Neuron (in vitro differentiated cells): ENCODE measurements around the gene MRPS18B.

Experiments used
- H2AFZ ChIP-seq: one replicate; pipeline ENCODE4 v1.6.1; 2013; ENCODE audit warnings: low read depth, mild to moderate bottlenecking, inconsistent platforms, low read length, moderate library complexity
- H3K27me3 ChIP-seq: one replicate; pipeline ENCODE4 v1.6.1; 2013; ENCODE audit warnings: low read length; ENCODE audit not compliant: insufficient read depth
- H3K36me3 ChIP-seq: one replicate; pipeline ENCODE4 v1.6.1; 2013; ENCODE audit warnings: low read length; ENCODE audit not compliant: insufficient read depth
- H3K4me1 ChIP-seq: one replicate; pipeline ENCODE4 v1.6.1; 2013; ENCODE audit warnings: low read length; ENCODE audit not compliant: insufficient read depth
- H3K4me3 ChIP-seq: 2 replicates; pipeline ENCODE4 v1.5.1; 2013; ENCODE audit warnings: mild to moderate bottlenecking, low read length, moderate library complexity
- H3K9me3 ChIP-seq: one replicate; pipeline ENCODE4 v1.6.1; 2013; ENCODE audit warnings: low read length

The MRPS18B gene

GRCh38 chr6:30617565-30618269, at the start of gene MRPS18B:
Gene MRPS18B, plus strand, starts transcription at chr6:30617840. Its CDS starts 26 bp downstream, at chr6:30617866.
- no peaks in the 10 kb centered on the region for H3K9me3 ChIP-seq
- peaks cover 39% of the 10 kb centered on the region for H3K36me3 ChIP-seq
- H3K27me3 ChIP-seq = no peaks in the 10 kb centered on the region
- no peak within 1 kb of the TSS for H2AFZ ChIP-seq
- peak within 1 kb of the TSS; percentile 90 for H3K4me3 ChIP-seq
- peaks cover 27% of the 10 kb centered on the region for H3K4me1 ChIP-seq

GRCh38 chr6:30568245-30568644, 49.4 kb upstream of the MRPS18B start:
- Histone ChIP-seq H3K27me3 (no peaks in the 10 kb centered on the region), H3K36me3 (peaks cover 12% of the 10 kb centered on the region), H3K9me3 (no peaks in the 10 kb centered on the region), H3K4me3 (no peak overlapping the region), H3K4me1 (peaks cover 22% of the 10 kb centered on the region), H2AFZ (no peak overlapping the region)

DNA sequence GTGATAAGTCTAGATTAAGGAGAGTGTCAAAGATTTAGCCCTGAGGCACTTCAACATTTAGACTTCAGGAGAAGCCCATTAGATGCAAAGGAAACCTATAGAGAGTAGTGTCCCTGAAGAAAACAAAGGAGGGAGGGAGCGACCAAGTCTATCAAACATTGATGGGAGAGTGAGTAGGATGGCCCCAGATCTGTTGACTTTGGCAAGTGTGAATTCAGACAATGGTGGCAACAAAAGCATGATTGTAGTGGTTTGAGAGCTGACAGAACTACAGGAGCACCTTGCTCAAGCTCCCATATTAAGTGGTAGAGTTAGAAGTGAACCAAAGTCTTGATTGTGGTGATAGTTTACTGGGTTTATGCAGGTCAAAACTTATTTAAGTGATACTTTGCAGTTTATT, 47.4 kb upstream of the MRPS18B start:
- Histone ChIP-seq H3K9me3 (no peaks in the 10 kb centered on the region), H3K4me3 (peak overlapping the region; percentile 87), H3K4me1 (peaks cover 22% of the 10 kb centered on the region), H2AFZ (peak overlapping the region; percentile 92), H3K36me3 (peaks cover 4% of the 10 kb centered on the region), H3K27me3 (no peaks in the 10 kb centered on the region)

DNA sequence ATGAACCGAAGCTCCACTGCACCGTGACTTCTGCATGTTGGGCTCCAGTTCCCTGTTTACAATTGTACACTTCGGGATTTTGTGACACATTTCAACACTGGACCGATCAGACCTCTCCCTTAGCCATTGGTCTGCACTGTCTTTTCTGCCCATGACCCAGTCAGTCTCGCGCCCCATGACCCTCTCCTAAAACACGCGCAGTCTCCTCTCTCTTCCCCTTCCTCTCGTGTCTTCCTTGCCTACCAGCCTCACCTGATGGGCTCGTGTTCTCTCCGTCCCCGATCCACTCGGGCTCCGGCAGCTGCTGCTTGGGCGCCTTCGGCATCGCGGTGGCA, 46.9 kb upstream of the MRPS18B start:
- no peaks in the 10 kb centered on the region for H3K27me3 ChIP-seq
- H3K9me3 ChIP-seq = no peaks in the 10 kb centered on the region
- H3K4me1 ChIP-seq = peaks cover 22% of the 10 kb centered on the region
- peaks cover 4% of the 10 kb centered on the region for H3K36me3 ChIP-seq
- peak overlapping the region; percentile 92 for H2AFZ ChIP-seq
- H3K4me3 ChIP-seq = peak overlapping the region; percentile 87

GRCh38 chr6:30571075-30571761, 46.4 kb upstream of the MRPS18B start, which contains the start of gene ABCF1:
Gene ABCF1, plus strand, starts transcription at chr6:30571442. Its CDS starts 46 bp downstream, at chr6:30571488.
- H3K9me3 ChIP-seq = no peaks in the 10 kb centered on the region
- H3K4me3 ChIP-seq = peak within 1 kb of the TSS; percentile 87
- peak within 1 kb of the TSS; percentile 92 for H2AFZ ChIP-seq
- H3K4me1 ChIP-seq = peaks cover 22% of the 10 kb centered on the region
- H3K36me3 ChIP-seq = peaks cover 4% of the 10 kb centered on the region
- H3K27me3 ChIP-seq = no peaks in the 10 kb centered on the region

GRCh38 chr6:30571762-30572082, 45.9 kb upstream of the MRPS18B start:
- Histone ChIP-seq H3K4me3 (peak overlapping the region; percentile 87), H3K36me3 (peaks cover 7% of the 10 kb centered on the region), H3K9me3 (no peaks in the 10 kb centered on the region), H2AFZ (peak overlapping the region; percentile 92), H3K4me1 (peaks cover 22% of the 10 kb centered on the region), H3K27me3 (no peaks in the 10 kb centered on the region)

DNA sequence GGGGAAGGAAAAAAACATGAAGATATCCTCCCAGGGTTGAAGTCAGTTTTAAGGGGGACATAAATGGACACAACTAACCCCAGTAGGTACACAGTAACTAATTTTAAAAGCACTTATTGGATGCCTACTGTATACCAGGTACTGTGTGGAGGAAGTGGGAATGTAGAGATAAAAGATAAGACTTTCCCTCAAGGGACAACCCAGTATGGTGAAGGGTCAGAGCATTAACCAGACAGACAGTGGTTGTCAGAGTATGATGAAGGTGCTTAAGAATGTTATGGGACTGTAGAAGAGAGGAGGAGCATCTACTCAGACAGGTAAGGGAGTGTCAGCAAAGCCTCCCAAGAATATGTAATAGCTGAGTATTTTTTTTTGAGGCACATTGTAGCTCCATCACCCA, 45.5 kb upstream of the MRPS18B start:
- peaks cover 22% of the 10 kb centered on the region for H3K4me1 ChIP-seq
- H2AFZ ChIP-seq = no peak overlapping the region
- H3K9me3 ChIP-seq = no peaks in the 10 kb centered on the region

GRCh38 chr6:30573113-30573512, 44.5 kb upstream of the MRPS18B start:
- no peaks in the 10 kb centered on the region for H3K9me3 ChIP-seq
- peaks cover 21% of the 10 kb centered on the region for H3K36me3 ChIP-seq
- no peaks in the 10 kb centered on the region for H3K27me3 ChIP-seq
- no peak overlapping the region for H3K4me3 ChIP-seq
- H3K4me1 ChIP-seq = peaks cover 22% of the 10 kb centered on the region
- no peak overlapping the region for H2AFZ ChIP-seq

More for the DNA sequence above, 45.5 kb upstream of the MRPS18B start:
- H3K4me3 ChIP-seq = peak overlapping the region; percentile 87
- peaks cover 12% of the 10 kb centered on the region for H3K36me3 ChIP-seq
- H3K27me3 ChIP-seq = no peaks in the 10 kb centered on the region

DNA sequence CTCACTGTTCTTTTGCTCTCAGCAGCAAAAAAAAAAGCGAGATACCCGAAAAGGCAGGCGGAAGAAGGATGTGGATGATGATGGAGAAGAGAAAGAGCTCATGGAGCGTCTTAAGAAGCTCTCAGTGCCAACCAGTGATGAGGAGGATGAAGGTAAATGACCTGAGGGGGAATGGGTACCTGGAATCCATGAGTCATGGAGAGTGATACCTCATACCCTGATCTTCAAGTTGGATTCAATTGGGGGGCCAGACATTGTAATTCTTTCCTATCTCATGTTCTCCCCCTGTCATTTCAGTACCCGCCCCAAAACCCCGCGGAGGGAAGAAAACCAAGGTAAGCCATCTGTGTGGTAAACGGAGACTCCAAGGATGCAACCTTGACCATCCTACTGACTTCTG, 39.6 kb upstream of the MRPS18B start:
- H3K36me3 ChIP-seq = peaks cover 58% of the 10 kb centered on the region
- H3K9me3 ChIP-seq = no peaks in the 10 kb centered on the region
- H3K27me3 ChIP-seq = no peaks in the 10 kb centered on the region
- H2AFZ ChIP-seq = no peak overlapping the region
- H3K4me1 ChIP-seq = peaks cover under 1% of the 10 kb centered on the region
- no peak overlapping the region for H3K4me3 ChIP-seq

GRCh38 chr6:30583921-30584320, 33.7 kb upstream of the MRPS18B start:
- no peaks in the 10 kb centered on the region for H3K9me3 ChIP-seq
- H3K36me3 ChIP-seq = peaks cover 86% of the 10 kb centered on the region
- H3K27me3 ChIP-seq = no peaks in the 10 kb centered on the region
- H3K4me3 ChIP-seq = no peak overlapping the region
- H3K4me1 ChIP-seq = no peaks in the 10 kb centered on the region
- H2AFZ ChIP-seq = no peak overlapping the region

DNA sequence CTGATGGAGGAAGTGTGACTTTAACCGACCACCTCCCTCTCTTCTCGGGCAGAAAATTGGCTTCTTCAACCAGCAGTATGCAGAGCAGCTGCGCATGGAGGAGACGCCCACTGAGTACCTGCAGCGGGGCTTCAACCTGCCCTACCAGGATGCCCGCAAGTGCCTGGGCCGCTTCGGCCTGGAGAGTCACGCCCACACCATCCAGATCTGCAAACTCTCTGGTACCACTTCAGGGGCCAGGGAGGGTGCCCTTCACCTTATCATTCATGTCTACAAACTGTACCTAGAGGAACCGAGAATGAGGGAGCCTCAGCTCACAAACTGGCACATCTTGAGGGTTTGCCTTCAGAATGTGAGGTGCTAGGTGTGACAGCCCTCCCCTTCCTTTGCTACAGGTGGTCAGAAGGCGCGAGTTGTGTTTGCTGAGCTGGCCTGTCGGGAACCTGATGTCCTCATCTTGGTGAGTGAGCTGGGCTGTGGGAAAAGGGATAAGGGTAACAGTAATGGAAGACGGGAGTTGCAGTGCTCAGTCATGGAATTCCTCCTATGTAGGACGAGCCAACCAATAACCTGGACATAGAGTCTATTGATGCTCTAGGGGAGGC, 27.8 kb upstream of the MRPS18B start:
- H3K36me3 ChIP-seq = peaks cover 87% of the 10 kb centered on the region

GRCh38 chr6:30590509-30590908, 27.1 kb upstream of the MRPS18B start:
- Histone ChIP-seq H3K36me3 (peaks cover 84% of the 10 kb centered on the region), H3K9me3 (no peaks in the 10 kb centered on the region), H3K27me3 (no peaks in the 10 kb centered on the region), H3K4me1 (no peaks in the 10 kb centered on the region), H3K4me3 (no peak overlapping the region), H2AFZ (no peak overlapping the region)

More for the DNA sequence above, 27.8 kb upstream of the MRPS18B start:
- H3K9me3 ChIP-seq = no peaks in the 10 kb centered on the region
- no peak overlapping the region for H2AFZ ChIP-seq
- H3K27me3 ChIP-seq = no peaks in the 10 kb centered on the region
- no peaks in the 10 kb centered on the region for H3K4me1 ChIP-seq
- no peak overlapping the region for H3K4me3 ChIP-seq

- Histone ChIP-seq H3K9me3 (no peaks in the 10 kb centered on the region), H3K4me1 (no peaks in the 10 kb centered on the region), H3K4me3 (no peak overlapping the region), H3K36me3 (peaks cover 79% of the 10 kb centered on the region), H3K27me3 (no peaks in the 10 kb centered on the region), H2AFZ (no peak overlapping the region)
Measured at GRCh38 chr6:30591008-30591407, 26.6 kb upstream of the MRPS18B start.
